Umbilical cord (tissue), 2 donors: ENCODE results near the gene RNF213. TPM values are rescaled to one million over a fixed set of nuclear protein-coding genes. Genes with fewer than 3 reads are reported as not detected.
"Not testable (repeated sequence)": the region's sequence is repeated elsewhere in the genome, so short reads cannot be mapped to it uniquely, and the experiment has no call there.

ENCODE experiments used
- DNase-seq: peaks from one replicate; pipeline ENCODE4 v3.0.0-alpha.2; 2015; ENCODE audit warnings: low spot score
- total RNA-seq: library from RNA; depleted of rRNA; stranded (reverse); fragments of >200 nt; gene quantifications from one replicate; pipeline ENCODE4 v1.2.3, GENCODE V29; 2014; ENCODE audit warnings: low replicate concordance; ENCODE audit not compliant: insufficient read depth

The RNF213 gene
- total RNA-seq, 1 donor from 2014 or later = 54.4 TPM

- no peak for DNase-seq
These were observed 6.7 kb downstream of the RNF213 start for GRCh38 chr17:80267391-80267790.

GRCh38 chr17:80268427-80268826 lies 7.8 kb downstream of the RNF213 start:
- DNase-seq = no peak

GRCh38 chr17:80269405-80269807 lies 8.8 kb downstream of the RNF213 start:
- no peak for DNase-seq

GRCh38 chr17:80270104-80270503 lies 9.5 kb downstream of the RNF213 start:
- no peak for DNase-seq

DNA sequence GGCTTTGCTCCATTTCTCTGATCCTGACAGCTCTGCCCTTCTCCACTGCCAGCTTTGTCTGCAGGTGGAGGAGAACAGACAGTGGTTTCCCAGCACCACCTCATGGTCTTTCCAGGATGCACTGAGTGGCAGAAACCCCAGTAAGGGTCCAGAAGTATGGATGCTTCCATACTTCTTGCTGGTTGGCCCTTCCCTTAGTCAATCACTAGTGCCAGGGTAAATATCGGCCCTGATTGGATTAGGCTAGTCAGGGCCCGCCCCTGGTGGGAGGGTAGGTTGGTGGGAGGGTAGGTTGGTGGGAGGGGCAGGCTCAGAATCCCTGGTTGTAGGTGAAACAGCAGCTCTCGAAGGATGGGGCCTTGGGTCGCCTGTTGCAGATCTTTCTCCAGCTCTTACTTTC lies 10.2 kb downstream of the RNF213 start:
- DNase-seq = no peak

- DNase-seq = no peak
These were observed 11.7 kb downstream of the RNF213 start for GRCh38 chr17:80272366-80272765.

DNA sequence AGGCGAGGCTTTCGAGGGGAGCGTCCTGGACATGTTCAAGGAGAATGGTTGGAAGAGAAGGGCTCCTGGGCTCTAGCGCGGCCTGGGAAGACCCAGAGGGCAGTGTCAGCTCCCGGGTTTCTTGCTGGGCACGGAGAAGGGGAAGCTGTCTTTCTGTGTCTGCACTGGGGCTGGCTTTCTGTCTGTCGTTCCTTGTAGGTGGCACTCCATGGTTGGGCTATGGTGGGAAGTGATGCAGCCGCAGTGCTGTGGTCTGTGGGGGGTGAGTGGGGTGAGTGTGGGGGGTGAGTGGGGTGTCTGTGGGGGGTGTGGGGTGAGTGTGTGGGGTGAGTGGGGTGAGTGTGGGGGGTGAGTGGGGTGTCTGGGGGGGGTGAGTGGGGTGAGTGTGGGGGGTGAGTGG lies 13.7 kb downstream of the RNF213 start:
- DNase-seq = no peak

DNA sequence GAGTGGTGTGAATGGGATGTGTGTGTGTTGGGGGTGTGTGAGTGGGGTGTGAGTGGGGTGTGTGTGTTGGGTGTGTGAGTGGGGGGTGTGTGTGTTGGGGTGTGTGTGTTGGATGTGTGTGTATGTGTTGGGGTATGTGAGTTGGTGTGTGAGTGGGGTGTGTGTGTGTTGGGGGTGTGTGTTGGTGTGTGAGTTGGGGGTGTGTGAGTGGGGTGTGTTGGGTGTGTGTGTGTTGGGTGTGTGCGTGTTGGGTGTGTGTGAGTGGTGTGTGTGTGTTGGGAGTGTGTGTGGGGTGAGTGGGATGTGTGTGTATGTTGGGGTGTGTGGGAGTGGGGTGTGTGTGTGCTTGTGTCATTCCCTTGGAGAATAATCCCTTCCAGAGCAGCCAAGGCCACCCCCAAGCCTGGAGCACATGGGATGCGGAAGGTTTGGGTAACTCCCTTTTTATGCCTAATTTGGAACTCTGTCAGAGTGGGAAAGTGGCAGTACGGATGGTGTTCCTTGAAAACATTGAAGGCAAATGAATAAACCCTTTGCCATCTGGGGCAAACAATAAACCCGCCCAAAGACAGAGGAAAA lies 14.3 kb downstream of the RNF213 start:
- no peak for DNase-seq

- DNase-seq = not testable (repeated sequence)
These were observed 15.2 kb downstream of the RNF213 start for GRCh38 chr17:80275857-80276256.

DNA sequence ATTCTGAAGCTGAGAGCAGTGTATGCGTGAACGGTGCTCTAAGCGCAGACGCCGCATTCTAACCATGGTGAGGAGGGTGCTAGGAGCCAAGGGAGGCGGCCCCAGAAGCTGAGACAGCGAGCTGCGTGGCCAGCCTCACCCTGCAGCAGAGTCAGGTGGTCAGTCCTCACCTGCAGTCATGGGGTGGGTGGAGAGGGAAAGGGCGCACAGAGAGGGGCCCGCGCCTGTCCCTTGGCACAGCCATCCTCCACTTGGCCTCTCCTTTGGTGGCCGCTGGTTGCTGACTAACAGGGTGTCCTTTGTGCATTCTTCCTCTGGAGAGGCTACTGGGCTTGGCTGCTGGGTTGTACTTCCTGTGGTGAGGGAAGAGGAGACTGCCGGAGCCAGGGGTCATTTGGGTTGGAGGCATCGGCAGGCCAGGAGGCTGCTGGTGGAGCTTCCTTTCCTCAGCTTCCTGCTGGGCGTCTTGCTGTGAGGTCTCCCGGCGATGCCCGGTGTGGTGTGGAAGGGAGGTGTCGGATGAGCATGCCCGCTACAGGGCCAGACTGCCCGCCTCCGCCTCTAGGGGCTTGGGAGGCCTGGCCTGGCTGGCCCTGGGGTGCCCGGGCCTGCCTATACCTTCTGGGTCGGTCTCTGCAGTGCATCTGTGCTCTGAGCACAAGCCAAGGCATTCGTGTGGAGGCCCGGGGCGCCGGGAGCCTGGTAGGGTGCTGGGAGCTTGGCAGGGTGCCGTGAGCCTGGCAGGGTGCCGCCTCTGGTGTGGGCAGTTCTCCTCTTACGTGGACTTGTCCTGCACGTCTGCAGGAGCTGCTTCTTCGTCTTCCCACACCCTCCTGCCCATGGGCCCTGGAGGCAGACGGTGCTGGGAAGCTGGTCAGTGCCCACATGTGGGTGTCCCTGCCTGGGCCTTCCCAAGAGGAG lies 17.4 kb downstream of the RNF213 start:
- no peak for DNase-seq

DNA sequence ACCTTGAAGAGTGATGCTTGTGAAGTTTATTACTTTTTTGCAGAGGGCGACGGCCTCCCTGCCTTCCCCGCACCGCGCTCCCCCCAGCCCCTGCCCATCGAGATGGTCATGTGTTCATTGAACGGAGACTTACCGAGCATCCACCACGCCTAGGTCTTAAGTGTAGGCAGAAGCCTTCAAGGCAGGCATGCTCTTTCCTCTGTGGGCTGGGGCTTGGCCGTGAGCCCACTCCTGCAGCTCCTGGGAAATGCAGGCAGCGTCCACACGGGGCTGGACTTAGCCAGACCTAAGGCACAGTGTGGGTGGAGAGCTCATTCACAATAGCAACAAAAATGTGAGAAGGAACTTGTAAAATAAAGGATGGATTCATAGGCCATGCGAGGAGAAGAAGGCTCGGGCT lies 19.2 kb downstream of the RNF213 start:
- DNase-seq = peak; percentile 87

GRCh38 chr17:80281516-80281915 lies 20.9 kb downstream of the RNF213 start:
- DNase-seq = no peak

- DNase-seq = no peak
These were observed 22.6 kb downstream of the RNF213 start for GRCh38 chr17:80283116-80283852.

- no peak for DNase-seq
These were observed 24.0 kb downstream of the RNF213 start for GRCh38 chr17:80284631-80285030.

DNA sequence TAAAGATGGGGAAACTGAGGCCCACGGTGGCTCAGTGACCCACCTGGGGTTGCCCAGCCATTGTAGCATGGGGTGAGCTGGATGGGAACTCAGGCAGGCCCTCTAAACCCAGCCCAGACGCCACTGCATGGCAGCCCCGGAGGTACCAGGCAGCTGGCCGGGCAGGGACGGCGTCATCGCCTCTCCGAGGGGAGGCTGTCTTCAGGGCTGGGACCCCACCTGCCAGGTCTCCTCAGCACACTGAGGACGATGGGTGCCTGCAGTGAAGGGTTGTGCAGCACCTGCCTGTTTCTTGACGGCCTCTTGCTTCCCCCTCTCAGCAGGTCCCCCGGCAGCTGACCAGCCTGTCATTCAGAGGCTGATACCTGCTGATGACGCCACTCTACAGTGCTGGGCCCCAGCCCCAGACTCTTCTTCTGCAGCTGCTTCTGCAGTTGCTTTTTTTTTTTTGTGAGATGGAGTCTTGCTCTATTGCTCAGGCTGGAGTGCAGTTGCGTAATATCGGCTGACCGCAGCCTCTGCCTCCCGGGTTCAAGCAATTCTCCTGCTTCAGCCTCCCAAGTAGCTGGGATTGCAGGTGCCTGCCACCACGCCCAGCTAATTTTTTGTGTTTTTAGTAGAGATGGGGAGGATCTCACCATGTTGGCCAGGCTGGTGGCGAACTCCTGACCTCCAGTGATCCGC lies 24.7 kb downstream of the RNF213 start:
- no peak for DNase-seq

DNA sequence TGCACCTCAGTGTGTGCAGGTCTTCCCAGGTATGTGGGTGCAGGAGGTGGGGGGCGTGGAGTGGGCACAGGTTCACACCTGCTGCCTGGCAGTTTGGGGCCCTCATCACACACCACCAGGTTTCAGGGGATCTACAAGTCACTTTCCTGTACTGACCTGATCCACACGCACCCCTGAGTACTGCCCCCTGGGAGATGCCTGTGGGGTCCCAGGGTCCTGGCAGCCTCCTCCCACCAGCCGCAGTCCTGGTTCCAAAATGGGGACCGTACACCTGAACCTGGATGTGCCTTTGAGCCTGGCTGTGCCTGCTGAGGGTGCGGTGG lies 25.9 kb downstream of the RNF213 start:
- no peak for DNase-seq

- DNase-seq = no peak
These were observed 26.4 kb downstream of the RNF213 start for GRCh38 chr17:80287038-80287437.

DNA sequence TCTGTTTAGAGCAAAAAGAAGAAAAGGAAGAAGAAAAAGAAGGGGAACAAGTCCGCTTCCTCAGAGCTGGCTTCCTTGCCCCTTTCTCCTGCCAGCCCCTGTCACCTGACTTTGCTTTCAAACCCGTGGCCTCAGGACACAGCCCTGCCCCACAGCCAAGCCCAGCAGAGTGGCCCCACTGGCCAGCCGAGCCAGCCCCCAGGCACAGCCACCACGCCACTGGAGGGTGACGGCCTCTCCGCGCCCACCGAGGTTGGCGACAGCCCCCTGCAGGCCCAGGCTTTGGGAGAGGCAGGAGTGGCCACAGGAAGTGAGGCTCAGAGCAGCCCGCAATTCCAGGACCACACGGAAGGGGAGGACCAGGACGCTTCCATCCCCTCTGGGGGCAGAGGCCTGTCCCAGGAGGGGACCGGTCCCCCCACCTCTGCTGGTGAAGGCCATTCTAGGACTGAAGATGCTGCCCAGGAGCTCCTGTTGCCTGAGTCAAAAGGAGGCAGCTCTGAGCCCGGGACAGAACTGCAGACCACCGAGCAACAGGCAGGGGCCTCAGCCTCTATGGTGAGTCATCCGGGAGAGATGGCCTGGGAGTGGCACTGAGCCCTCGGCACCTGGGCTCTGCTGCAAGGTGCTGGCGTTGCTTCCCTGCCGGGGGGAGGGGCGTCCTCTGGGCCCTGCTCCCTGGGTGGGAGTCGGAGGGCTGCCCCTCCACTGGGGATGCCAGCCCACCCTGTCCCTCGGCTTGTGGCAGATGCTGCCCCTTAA lies 27.3 kb downstream of the RNF213 start:
- no peak for DNase-seq

DNA sequence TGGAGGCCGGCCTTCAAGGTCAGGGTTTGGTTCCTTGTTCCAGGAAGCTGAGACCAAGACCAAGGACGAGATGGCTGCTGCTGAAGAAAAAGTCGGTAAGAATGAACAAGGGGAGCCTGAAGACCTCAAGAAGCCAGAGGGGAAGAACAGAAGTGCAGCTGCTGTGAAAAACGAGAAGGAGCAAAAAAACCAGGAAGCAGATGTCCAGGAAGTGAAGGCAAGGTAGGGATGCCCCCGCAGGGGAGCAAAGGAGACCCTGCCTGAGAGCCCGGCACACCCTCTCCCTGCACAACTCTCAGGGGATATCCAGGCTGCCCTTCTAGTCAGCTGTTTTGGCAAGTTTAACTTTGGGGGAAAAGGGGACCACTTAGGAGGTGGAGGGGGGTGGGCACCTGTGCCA lies 29.0 kb downstream of the RNF213 start:
- DNase-seq = no peak

DNA sequence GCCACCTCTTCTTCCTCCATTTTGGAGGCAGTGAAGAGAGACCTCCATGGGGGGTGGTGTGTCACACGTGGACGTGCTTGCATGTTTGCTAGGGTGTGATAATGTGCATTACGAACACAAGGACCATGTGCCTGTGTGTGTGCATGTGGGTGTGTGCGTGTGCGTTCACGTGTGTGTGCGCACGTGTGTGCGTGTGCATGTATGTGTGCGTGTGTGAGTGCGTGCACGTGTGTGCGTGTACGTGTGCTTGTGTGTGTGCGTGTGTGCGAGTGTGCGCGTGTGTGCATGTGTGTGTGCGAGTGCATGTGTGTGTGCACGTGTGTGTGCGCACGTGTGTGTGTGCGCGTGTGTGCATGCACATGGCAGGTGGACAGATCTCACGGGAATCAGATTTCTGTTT lies 29.5 kb downstream of the RNF213 start:
- DNase-seq = no peak

DNA sequence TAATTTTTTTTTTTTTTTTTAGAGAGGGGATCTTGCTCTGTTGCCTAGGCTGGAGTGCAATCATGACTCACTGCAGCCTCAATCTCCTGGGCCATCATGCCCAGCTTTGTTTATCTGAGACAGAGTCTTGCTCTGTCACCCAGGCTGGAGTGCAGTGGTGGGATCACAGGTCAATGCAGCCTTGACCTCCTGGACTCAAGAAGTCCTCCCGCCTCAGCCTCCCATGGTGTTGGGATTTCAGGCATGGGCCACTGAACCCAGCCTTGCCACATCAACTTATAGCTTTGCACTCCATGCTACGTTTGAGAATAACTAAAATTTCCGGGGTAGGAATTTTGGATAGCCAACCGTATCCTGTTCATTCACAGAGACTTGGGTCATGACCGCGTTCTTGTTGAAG lies 30.6 kb downstream of the RNF213 start:
- DNase-seq = no peak
